ENCODE measurements around the gene HOXC11. TPM values are rescaled to one million over a fixed set of nuclear protein-coding genes. Genes with fewer than 3 reads are reported as not detected.

Gene HOXC11
- total and polyA plus RNA-seq, 8 donors, result not detected

DNA sequence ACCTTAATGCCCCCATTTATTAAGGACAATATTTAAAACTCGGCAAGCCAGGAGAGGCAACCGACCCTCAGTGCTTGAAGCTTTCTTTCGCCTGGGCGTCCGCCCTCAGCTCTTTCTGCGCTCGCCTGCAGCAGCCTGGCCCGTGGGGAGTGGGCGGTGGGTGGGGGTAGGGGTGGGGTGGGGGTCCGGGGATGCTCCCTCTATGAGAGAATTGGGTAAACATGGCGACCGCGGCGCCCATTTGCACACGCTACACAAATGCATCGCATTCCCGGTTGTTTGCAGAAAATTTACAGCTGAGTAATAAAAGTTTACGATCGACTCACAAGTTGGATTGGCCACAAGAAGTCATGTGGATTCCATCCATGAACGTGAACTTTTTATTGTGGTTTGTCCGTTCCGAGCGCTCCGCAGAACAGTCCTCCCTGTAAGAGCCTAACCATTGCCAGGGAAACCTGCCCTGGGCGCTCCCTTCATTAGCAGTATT, 43.6 kb downstream of the HOXC11 start:
- WGBS, 2 donors, result 7 to 9% methylated on average over 25 of the region's 25 CpGs

DNA sequence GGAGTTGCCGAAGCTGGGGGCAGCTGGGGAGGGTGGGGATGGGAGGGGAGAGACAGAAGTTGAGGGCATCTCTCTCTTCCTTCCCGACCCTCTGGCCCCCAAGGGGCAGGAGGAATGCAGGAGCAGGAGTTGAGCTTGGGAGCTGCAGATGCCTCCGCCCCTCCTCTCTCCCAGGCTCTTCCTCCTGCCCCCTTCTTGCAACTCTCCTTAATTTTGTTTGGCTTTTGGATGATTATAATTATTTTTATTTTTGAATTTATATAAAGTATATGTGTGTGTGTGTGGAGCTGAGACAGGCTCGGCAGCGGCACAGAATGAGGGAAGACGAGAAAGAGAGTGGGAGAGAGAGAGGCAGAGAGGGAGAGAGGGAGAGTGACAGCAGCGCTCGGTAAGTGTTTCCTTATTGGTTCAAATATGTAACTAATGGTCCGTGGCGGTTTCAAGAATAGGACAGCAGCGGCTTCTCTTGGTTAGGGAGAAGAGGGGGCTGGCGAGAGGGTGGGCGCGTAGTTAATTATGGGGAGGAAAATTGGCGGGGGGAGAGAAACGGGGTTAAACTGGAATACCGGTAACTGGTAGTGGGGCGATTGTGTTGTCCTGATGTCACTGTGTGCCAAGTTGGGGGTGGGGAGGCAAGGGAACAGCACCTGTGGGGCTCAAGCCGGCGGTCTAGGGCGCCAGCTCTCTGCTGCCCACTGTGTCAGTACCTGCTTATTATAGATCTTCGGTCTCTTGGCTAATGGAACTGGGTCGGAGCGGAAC, 44.3 kb downstream of the HOXC11 start:
- peak; percentile 64 to 76 (median 70) for ATAC-seq
- H3K27ac ChIP-seq, result no peak overlapping the region
- FAIRE-seq, result no peak
- peaks cover 0 to 32% (median 9%) of the 10 kb centered on the region in 4 donors for H3K27me3 ChIP-seq
- TF ChIP-seq, protein P1, sequence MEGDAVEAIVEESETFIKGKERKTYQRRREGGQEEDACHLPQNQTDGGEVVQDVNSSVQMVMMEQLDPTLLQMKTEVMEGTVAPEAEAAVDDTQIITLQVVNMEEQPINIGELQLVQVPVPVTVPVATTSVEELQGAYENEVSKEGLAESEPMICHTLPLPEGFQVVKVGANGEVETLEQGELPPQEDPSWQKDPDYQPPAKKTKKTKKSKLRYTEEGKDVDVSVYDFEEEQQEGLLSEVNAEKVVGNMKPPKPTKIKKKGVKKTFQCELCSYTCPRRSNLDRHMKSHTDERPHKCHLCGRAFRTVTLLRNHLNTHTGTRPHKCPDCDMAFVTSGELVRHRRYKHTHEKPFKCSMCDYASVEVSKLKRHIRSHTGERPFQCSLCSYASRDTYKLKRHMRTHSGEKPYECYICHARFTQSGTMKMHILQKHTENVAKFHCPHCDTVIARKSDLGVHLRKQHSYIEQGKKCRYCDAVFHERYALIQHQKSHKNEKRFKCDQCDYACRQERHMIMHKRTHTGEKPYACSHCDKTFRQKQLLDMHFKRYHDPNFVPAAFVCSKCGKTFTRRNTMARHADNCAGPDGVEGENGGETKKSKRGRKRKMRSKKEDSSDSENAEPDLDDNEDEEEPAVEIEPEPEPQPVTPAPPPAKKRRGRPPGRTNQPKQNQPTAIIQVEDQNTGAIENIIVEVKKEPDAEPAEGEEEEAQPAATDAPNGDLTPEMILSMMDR (IDR thresholded peaks at IDR 0.05), result no peak
- no peaks in the 10 kb centered on the region for H3K36me3 ChIP-seq
- peaks cover 0 to 4% (median 0%) of the 10 kb centered on the region in 3 donors for H3K4me1 ChIP-seq
- intact Hi-C loops (cut with DNase I), result no loop called here
- WGBS, 2 donors, result 2 to 3% methylated on average over 24 of the region's 24 CpGs
- DNase-seq, result peak in 1 of 6 donors; percentile 7
- no peaks in the 10 kb centered on the region for H3K9me3 ChIP-seq
- peak overlapping the region; percentile 7 to 44 (median 34) for H3K4me3 ChIP-seq

More for the DNA sequence above, 43.6 kb downstream of the HOXC11 start:
- intact Hi-C loops (cut with DNase I), result no loop called here
- FAIRE-seq (no peak), DNase-seq (no peak), ATAC-seq (no peak)
- H3K4me1 ChIP-seq, result peaks cover 0 to 4% (median 0%) of the 10 kb centered on the region in 3 donors
- H3K36me3 ChIP-seq, result no peaks in the 10 kb centered on the region
- H3K9me3 ChIP-seq, result no peaks in the 10 kb centered on the region
- H3K4me3 ChIP-seq, result peak overlapping the region in 2 of 4 donors; percentile 40 to 44
- H3K27me3 ChIP-seq, result peaks cover 0 to 32% (median 9%) of the 10 kb centered on the region in 4 donors
- no peak overlapping the region for H3K27ac ChIP-seq
- TF ChIP-seq, protein P1 (IDR thresholded peaks at IDR 0.05), result no peak

DNA sequence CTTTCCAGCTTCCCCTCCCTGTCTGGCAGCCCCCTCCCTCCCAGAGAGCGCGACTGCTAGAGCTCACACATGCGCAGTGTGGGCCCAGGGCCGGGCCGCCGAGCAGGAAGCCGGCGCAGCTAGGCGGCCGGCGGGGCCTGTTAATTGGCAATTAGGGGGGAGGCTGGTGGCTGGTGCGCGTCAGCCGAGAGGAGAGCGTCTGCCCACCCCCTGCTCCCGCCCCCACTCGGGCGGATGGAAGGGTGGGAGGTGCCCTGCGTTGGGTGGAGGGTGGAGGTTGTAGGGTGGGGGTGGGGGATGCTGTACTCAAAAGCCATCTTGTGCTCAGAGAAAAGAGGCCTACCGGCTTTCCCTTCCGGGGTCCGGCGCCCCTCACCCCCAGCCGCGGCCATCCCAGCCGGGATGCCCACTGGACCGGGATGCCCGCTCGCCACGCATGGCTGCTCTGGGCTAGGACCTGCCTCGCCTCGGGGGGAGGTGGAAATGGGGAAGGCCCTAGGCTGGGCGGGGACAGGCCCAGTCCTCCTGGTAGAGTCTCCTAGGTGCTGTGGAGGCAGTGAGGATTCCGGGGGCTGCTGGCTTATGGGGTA, 45.0 kb downstream of the HOXC11 start:
- DNase-seq (peak; percentile 62 to 89 (median 76)), FAIRE-seq (no peak), ATAC-seq (peak; percentile 92 to 94 (median 93))
- H3K27me3 ChIP-seq, result peaks cover 0 to 36% (median 9%) of the 10 kb centered on the region in 4 donors
- no peaks in the 10 kb centered on the region for H3K36me3 ChIP-seq
- peaks cover 0 to 4% (median 0%) of the 10 kb centered on the region in 3 donors for H3K4me1 ChIP-seq
- TF ChIP-seq, protein P1 (IDR thresholded peaks at IDR 0.05), result no peak
- no peak overlapping the region for H3K27ac ChIP-seq
- intact Hi-C loops (cut with DNase I), result no loop called here
- no peaks in the 10 kb centered on the region for H3K9me3 ChIP-seq
- peak overlapping the region; percentile 7 to 44 (median 34) for H3K4me3 ChIP-seq
- 4 to 7% methylated on average over 33 to 34 of the region's 34 CpGs for WGBS, 2 donors

DNA sequence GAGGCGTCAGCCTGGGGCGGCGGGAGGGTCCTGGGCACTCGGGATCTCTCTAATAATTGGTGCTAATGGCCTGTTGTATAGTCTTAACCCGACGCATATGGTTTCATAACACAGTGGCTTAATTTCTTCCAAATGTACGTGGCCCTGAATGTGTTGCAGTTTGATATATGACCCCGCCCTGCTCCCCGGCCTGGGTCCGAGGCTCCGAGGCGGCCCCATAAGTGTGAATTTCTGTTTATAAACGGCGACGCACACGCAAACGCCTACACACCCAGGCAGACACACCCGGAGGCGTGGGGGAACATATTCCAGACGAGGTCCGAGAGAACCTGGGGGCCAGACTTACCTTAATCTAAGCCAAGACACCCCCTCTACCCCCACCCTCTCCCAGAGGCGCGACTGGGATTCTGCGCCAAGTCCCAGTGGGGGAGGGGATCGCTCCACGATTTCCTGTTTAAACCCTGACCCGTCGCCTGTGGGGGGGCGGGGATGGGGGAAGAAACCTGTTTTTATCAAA, 45.6 kb downstream of the HOXC11 start:
- WGBS, 2 donors, result 24 to 34% methylated on average over 29 of the region's 29 CpGs
- Histone ChIP-seq H3K4me3 (peak overlapping the region; percentile 7 to 44 (median 34)), H3K9me3 (no peaks in the 10 kb centered on the region), H3K36me3 (no peaks in the 10 kb centered on the region), H3K4me1 (peaks cover 0 to 4% (median 0%) of the 10 kb centered on the region in 3 donors), H3K27ac (no peak overlapping the region), H3K27me3 (peaks cover 0 to 42% (median 10%) of the 10 kb centered on the region in 4 donors)
- peak in 1 of 6 donors; percentile 27 for DNase-seq
- TF ChIP-seq, protein P1 (IDR thresholded peaks at IDR 0.05), result no peak
- FAIRE-seq, result no peak
- ATAC-seq, result no peak
- intact Hi-C loops (cut with DNase I), result no loop called here

All from pancreas (tissue), 10 donors.